K562 (cell line): ENCODE results near the gene CSAD.

Source experiments
- FOXM1 ChIP-seq, 2 experiments: fragments of 450-650 bp in 1 of 2; sonication (generic) in 1 of 2; formaldehyde crosslinking in 1 of 2; IDR thresholded peaks; 2 replicates each; pipeline versions ENCODE4 v1.6.1 to v1.9.0; 2017 to 2022; ENCODE audit warnings: low read depth in 2 of 2, mild to moderate bottlenecking in 2 of 2, missing genetic modification reagents in 1 of 2, moderate library complexity in 1 of 2
- HCFC1 ChIP-seq: IDR thresholded peaks from 2 replicates; pipeline ENCODE4 v1.6.1; 2012; ENCODE audit warnings: low read depth, low read length, improper control_type of control experiment
- KDM1A ChIP-seq, 2 experiments: fragments of 450-650 bp; IDR thresholded peaks; 2 replicates each; pipeline ENCODE4 v1.6.1; 2016; ENCODE audit warnings: mild to moderate bottlenecking in 2 of 2
- NCOA2 ChIP-seq, 2 experiments: fragments of 450-650 bp; IDR thresholded peaks; 2 replicates each; pipeline ENCODE4 v1.6.1; 2018; ENCODE audit warnings: mild to moderate bottlenecking in 2 of 2, moderate library complexity in 1 of 2; ENCODE audit not compliant: partially characterized antibody in 2 of 2
- POLR2A ChIP-seq: fragments of 450-650 bp; conservative IDR thresholded peaks from 2 replicates; pipeline ENCODE4 v1.6.1; 2016
- RCOR1 ChIP-seq, 2 experiments: IDR thresholded peaks; 2 replicates each; pipeline ENCODE4 v1.6.1; 2012; ENCODE audit warnings: low read depth in 2 of 2, low read length in 2 of 2, borderline replicate concordance in 1 of 2, improper control_type of control experiment in 1 of 2
- ZNF830 ChIP-seq: fragments of 250-450 bp; sonication (Bioruptor Pico); IDR thresholded peaks from 2 replicates; pipeline ENCODE4 v1.5.0; 2021; ENCODE audit warnings: mild to moderate bottlenecking
- TF ChIP-seq, protein P1 (sequence below): sonication (generic); formaldehyde crosslinking; IDR thresholded peaks from 2 replicates; pipeline ENCODE4 v1.5.0; 2020; ENCODE audit warnings: missing genetic modification reagents
- TF ChIP-seq, protein P2 (sequence below), 2 experiments: fragments of 450-650 bp; formaldehyde crosslinking in 1 of 2; IDR thresholded peaks; 2 replicates each; pipeline versions ENCODE4 v1.4.0 to v1.6.1; 2014 to 2020; ENCODE audit warnings: mild to moderate bottlenecking in 2 of 2, borderline replicate concordance in 1 of 2, low read depth in 1 of 2

DNA sequence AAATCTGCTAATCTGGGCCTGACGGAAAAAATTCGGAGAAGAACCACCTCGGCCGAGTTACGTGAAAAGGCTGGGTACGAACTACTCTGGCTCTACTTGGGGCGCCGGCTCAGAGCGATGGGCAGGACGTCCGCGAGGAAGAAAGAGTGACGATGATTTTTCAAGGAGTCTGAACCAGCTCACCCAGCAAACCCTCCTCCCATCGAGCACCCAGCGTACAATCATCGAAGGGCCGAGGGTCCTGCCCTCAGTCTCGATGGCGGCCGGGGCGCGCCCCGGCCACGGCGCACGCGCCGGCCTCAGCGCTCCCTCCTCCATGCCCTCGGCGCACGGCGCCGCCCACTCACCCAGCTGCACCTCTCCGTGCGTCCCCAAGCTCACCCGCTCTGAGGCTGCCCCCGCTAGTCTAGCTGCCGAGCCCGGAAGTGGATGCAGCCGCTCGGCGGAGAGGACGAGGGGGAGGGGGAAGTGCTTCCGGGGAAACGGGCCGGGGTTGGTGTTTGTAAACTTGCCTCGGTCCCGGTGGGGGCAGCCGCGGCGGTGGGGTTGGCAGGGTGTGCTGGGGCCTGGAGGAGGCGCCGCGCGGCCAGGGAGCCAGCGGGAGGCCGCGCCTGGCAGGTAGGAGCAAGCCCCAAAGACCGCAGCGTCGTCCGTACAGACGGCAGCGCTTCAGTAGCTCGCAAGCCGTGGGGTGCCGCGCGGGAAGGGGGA is at the start of gene CSAD, which contains the start of gene ZNF740:
- TF ChIP-seq FOXM1 (IDR thresholded peaks at IDR 0.05; ENCODE audit: low read depth) (no peak), FOXM1 (CRISPR knock-in tag; IDR thresholded peaks at IDR 0.05; ENCODE audit: low read depth) (no peak), POLR2A (peak; percentile 86), ZNF830 (CRISPR knock-in tag) (no peak), NCOA2 (IDR thresholded peaks at IDR 0.05; ENCODE audit: partially characterized antibody in 2 of 2) (no peak), HCFC1 (peak; percentile 84), RCOR1 (IDR thresholded peaks at IDR 0.05; ENCODE audit: borderline replicate concordance in 1 of 2, low read depth in 2 of 2, low read length in 2 of 2) (peak; percentile 2 to 51; a peak in 1 of 4 replicates), KDM1A (IDR thresholded peaks at IDR 0.05) (peak in 1 of 2 experiments; percentile 88; a peak in 2 of 4 replicates)
- TF ChIP-seq, protein P1, sequence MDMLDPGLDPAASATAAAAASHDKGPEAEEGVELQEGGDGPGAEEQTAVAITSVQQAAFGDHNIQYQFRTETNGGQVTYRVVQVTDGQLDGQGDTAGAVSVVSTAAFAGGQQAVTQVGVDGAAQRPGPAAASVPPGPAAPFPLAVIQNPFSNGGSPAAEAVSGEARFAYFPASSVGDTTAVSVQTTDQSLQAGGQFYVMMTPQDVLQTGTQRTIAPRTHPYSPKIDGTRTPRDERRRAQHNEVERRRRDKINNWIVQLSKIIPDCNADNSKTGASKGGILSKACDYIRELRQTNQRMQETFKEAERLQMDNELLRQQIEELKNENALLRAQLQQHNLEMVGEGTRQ (CRISPR knock-in tag) = no peak
- TF ChIP-seq, protein P2, sequence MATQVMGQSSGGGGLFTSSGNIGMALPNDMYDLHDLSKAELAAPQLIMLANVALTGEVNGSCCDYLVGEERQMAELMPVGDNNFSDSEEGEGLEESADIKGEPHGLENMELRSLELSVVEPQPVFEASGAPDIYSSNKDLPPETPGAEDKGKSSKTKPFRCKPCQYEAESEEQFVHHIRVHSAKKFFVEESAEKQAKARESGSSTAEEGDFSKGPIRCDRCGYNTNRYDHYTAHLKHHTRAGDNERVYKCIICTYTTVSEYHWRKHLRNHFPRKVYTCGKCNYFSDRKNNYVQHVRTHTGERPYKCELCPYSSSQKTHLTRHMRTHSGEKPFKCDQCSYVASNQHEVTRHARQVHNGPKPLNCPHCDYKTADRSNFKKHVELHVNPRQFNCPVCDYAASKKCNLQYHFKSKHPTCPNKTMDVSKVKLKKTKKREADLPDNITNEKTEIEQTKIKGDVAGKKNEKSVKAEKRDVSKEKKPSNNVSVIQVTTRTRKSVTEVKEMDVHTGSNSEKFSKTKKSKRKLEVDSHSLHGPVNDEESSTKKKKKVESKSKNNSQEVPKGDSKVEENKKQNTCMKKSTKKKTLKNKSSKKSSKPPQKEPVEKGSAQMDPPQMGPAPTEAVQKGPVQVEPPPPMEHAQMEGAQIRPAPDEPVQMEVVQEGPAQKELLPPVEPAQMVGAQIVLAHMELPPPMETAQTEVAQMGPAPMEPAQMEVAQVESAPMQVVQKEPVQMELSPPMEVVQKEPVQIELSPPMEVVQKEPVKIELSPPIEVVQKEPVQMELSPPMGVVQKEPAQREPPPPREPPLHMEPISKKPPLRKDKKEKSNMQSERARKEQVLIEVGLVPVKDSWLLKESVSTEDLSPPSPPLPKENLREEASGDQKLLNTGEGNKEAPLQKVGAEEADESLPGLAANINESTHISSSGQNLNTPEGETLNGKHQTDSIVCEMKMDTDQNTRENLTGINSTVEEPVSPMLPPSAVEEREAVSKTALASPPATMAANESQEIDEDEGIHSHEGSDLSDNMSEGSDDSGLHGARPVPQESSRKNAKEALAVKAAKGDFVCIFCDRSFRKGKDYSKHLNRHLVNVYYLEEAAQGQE (IDR thresholded peaks at IDR 0.05; ENCODE audit: borderline replicate concordance) = peak; percentile 34
- TF ChIP-seq, protein P2 (CRISPR knock-in tag; IDR thresholded peaks at IDR 0.05; ENCODE audit: low read depth) = no peak
